Keratinocyte (primary cell): Measurements from ENCODE around the gene TLDC2.

Experiments used
- CTCF ChIP-seq, 3 experiments: IDR thresholded peaks in 1 of 3; conservative IDR thresholded peaks in 1 of 3; optimal IDR thresholded peaks in 1 of 3; 2 replicates in 2 of 3; 3 replicates in 1 of 3; pipeline versions ENCODE3 to v1.5.1; 2011; ENCODE audit warnings: low read length in 3 of 3, mild to moderate bottlenecking in 3 of 3, moderate library complexity in 2 of 3, control low read depth in 1 of 3, inconsistent platforms in 1 of 3; ENCODE audit not compliant: insufficient read depth in 2 of 3; ENCODE audit errors: extremely low read depth in 1 of 3
- EZH2 ChIP-seq: IDR thresholded peaks from one replicate; pipeline ENCODE4 v1.6.1; 2012; ENCODE audit warnings: inconsistent platforms, mild to moderate bottlenecking, low read length, moderate library complexity

GRCh38 chr20:36826554-36827244 lies 49.2 kb upstream of the TLDC2 start:
- TF ChIP-seq EZH2 = no peak
- no peak for TF ChIP-seq CTCF (optimal IDR thresholded peaks at IDR 0.05 in 1 of 3, IDR thresholded peaks at IDR 0.05 in 1 of 3, conservative IDR thresholded peaks at IDR 0.05 in 1 of 3; ENCODE audit: extremely low read depth in 1 of 3, insufficient read depth in 2 of 3, low read length in 3 of 3)
